Left lung (tissue), 10 donors: ENCODE measurements around the gene NSD2. TPM values are rescaled to one million over a fixed set of nuclear protein-coding genes. Genes with fewer than 3 reads are reported as not detected.

Experiments used
- ATAC-seq: fragments of 200-7000 bp; cut with Tn5 transposase; one replicate; pipeline ENCODE4 v1.9.1; 2020; ENCODE audit warnings: moderate library complexity
- DNase-seq, 4 donors: peaks; one replicate each; pipeline ENCODE4 v3.0.0-alpha.2; 2013 to 2020
- H3K27ac ChIP-seq, 2 donors: fragments of 200-600 bp; sonication (generic) in 1 of 2; one replicate each; pipeline versions ENCODE4 v1.5.0 to v1.8.0; 2020 to 2021
- H3K27me3 ChIP-seq, 2 donors: fragments of 200-600 bp; sonication (generic) in 1 of 2; one replicate each; pipeline versions ENCODE4 v1.5.0 to v1.8.0; 2020 to 2021
- H3K36me3 ChIP-seq, 2 donors: fragments of 200-600 bp; sonication (generic) in 1 of 2; one replicate each; pipeline versions ENCODE4 v1.5.0 to v1.8.0; 2020 to 2021
- H3K4me1 ChIP-seq, 2 donors: fragments of 200-600 bp; one replicate each; pipeline ENCODE4 v1.8.0; 2021
- H3K4me3 ChIP-seq, 2 donors: fragments of 200-600 bp; sonication (generic) in 1 of 2; one replicate each; pipeline versions ENCODE4 v1.5.0 to v1.8.0; 2020 to 2021; ENCODE audit warnings: mild to moderate bottlenecking in 1 of 2
- H3K9me3 ChIP-seq, 2 donors: fragments of 200-600 bp; sonication (generic) in 1 of 2; one replicate each; pipeline versions ENCODE4 v1.5.0 to v1.8.0; 2020 to 2021
- CTCF ChIP-seq, 2 donors: fragments of 200-600 bp; sonication (generic) in 1 of 2; IDR thresholded peaks; one replicate each; pipeline versions ENCODE4 v1.5.0 to v1.8.0; 2021; ENCODE audit warnings: antibody characterized with exemption in 2 of 2
- intact Hi-C, 2 donors: fragments of 100-400 bp; cut with DNase I; formaldehyde crosslinking; loops; one replicate each; pipeline versions ENCODE4 v1.11.2 to v1.14.2; 2022
- polyA plus RNA-seq, 6 donors: library from polyadenylated mRNA; unstranded; fragments of 120-200 nt; gene quantifications; one replicate each; pipeline ENCODE4 v1.2.1, GENCODE V29; 2013; ENCODE audit not compliant: insufficient read length in 6 of 6
- total RNA-seq, 2 donors: library from RNA; stranded (reverse); fragmentation: NEBNext Ultra II Directional; extraction: Animal tissue kit (Norgen Biotek cat#: 25700); gene quantifications; one replicate each; pipeline ENCODE4 v1.2.1, GENCODE V29; 2021
- donor health status: DM: no; HTN: yes; CAD: no.
- donor health status: DM: no; HTN: no; CAD: no.

NSD2 gene
- total and polyA plus RNA-seq, 8 donors = 53.6 to 93.8 (median 80.0) TPM

- H3K27ac ChIP-seq = no peak overlapping the region
- no peaks in the 10 kb centered on the region for H3K4me1 ChIP-seq
- ATAC-seq = peak; percentile 92
- no peaks in the 10 kb centered on the region for H3K9me3 ChIP-seq
- peaks cover 0 to 100% of the 10 kb centered on the region in 2 donors for H3K36me3 ChIP-seq
- no peak overlapping the region for H3K4me3 ChIP-seq
- DNase-seq = peak in 2 of 4 donors; percentile 16 to 76
- TF ChIP-seq CTCF (IDR thresholded peaks at IDR 0.05) = no peak
- H3K27me3 ChIP-seq = no peaks in the 10 kb centered on the region
- intact Hi-C loops = no loop called here
Measured at GRCh38 chr4:1975391-1975801, 104.2 kb downstream of the NSD2 start.

- Histone ChIP-seq H3K4me3 (no peak overlapping the region), H3K4me1 (no peaks in the 10 kb centered on the region), H3K27me3 (no peaks in the 10 kb centered on the region), H3K27ac (no peak overlapping the region), H3K9me3 (no peaks in the 10 kb centered on the region), H3K36me3 (peaks cover 0 to 100% of the 10 kb centered on the region in 2 donors)
- no peak for DNase-seq
- no peak for TF ChIP-seq CTCF (IDR thresholded peaks at IDR 0.05)
- intact Hi-C loops = no loop called here
- ATAC-seq = no peak
Measured at GRCh38 chr4:1975880-1976279, 104.7 kb downstream of the NSD2 start.

GRCh38 chr4:1976416-1977352 lies 105.5 kb downstream of the NSD2 start:
- Histone ChIP-seq H3K4me1 (no peaks in the 10 kb centered on the region), H3K9me3 (no peaks in the 10 kb centered on the region), H3K36me3 (peaks cover 0 to 100% of the 10 kb centered on the region in 2 donors), H3K27ac (no peak overlapping the region), H3K4me3 (no peak overlapping the region), H3K27me3 (no peaks in the 10 kb centered on the region)
- DNase-seq (no peak), ATAC-seq (no peak)
- TF ChIP-seq CTCF (IDR thresholded peaks at IDR 0.05) = no peak
- intact Hi-C loops = no loop called here

GRCh38 chr4:1978226-1978625 lies 107.0 kb downstream of the NSD2 start:
- ATAC-seq (no peak), DNase-seq (no peak)
- no peak overlapping the region for H3K4me3 ChIP-seq
- no peaks in the 10 kb centered on the region for H3K9me3 ChIP-seq
- no peaks in the 10 kb centered on the region for H3K4me1 ChIP-seq
- no peaks in the 10 kb centered on the region for H3K27me3 ChIP-seq
- H3K27ac ChIP-seq = no peak overlapping the region
- no peak for TF ChIP-seq CTCF (IDR thresholded peaks at IDR 0.05)
- H3K36me3 ChIP-seq = peaks cover 0 to 100% of the 10 kb centered on the region in 2 donors
- intact Hi-C loops = no loop called here

DNA sequence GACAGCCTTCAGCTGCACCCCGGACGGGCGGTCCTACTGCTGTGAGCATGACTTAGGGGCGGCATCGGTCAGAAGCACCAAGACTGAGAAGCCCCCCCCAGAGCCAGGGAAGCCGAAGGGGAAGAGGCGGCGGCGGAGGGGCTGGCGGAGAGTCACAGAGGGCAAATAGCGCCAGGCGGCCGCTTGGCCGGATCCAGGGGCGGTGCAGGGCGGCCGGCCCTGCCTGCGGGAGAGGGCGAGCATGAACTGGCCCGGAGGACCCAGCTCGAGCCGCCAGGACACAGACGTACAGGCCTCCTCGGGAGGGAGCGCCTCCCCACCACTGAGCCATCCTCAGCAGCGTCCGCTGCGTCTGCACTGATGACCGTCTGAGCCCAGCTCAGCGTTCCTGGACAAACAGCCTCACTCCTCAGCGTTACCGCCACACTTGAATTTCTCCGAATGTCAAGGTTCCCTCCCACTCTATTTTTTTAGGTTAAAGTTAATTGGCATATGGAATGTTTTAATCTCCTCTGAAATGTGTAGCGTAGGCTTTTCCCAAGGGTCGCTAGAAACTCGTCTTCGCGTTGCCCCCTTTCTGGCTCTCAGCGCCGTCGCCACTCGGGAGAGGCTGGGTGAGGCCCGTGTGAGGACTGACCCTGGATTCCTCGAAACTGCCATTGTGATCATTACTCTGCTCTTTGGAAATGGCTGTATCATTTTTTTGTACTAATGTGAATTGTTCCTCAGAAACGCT lies 107.7 kb downstream of the NSD2 start:
- Histone ChIP-seq H3K27me3 (no peaks in the 10 kb centered on the region), H3K4me3 (no peak overlapping the region), H3K4me1 (no peaks in the 10 kb centered on the region), H3K27ac (no peak overlapping the region), H3K36me3 (peaks cover 0 to 100% of the 10 kb centered on the region in 2 donors), H3K9me3 (no peaks in the 10 kb centered on the region)
- ATAC-seq (no peak), DNase-seq (no peak)
- intact Hi-C loops = no loop called here
- TF ChIP-seq CTCF (IDR thresholded peaks at IDR 0.05) = no peak
